ENCODE measurements around the gene TSFM.

TSFM gene

GRCh38 chr12:57745485-57745881, 37.1 kb upstream of the TSFM start:
- DNase-seq (ENCODE audit: low read depth in 3 of 3): no peak

- DNase-seq (ENCODE audit: low read depth in 3 of 3): no peak
These were observed 36.6 kb upstream of the TSFM start for GRCh38 chr12:57746025-57746424.

- DNase-seq (ENCODE audit: low read depth in 3 of 3): no peak
These were observed 33.5 kb upstream of the TSFM start for GRCh38 chr12:57749061-57749460.

GRCh38 chr12:57750561-57751431, 31.8 kb upstream of the TSFM start:
- no peak for DNase-seq (ENCODE audit: low read depth in 3 of 3)

- no peak for DNase-seq (ENCODE audit: low read depth in 3 of 3)
These were observed 31.2 kb upstream of the TSFM start for GRCh38 chr12:57751432-57751787.

GRCh38 chr12:57751788-57752667, 30.6 kb upstream of the TSFM start, which contains the start of gene CDK4:
CDK4 (minus strand) TSS chr12:57752310; CDS start chr12:57751717, 593 bp downstream.
- DNase-seq (ENCODE audit: low read depth in 3 of 3): peak; percentile 94 to 98 (median 96)

- no peak for DNase-seq (ENCODE audit: low read depth in 3 of 3)
These were observed 30.0 kb upstream of the TSFM start for GRCh38 chr12:57752668-57753000.

- DNase-seq (ENCODE audit: low read depth in 3 of 3): no peak
These were observed 28.7 kb upstream of the TSFM start for GRCh38 chr12:57753756-57754337.

GRCh38 chr12:57754411-57755193, 28.0 kb upstream of the TSFM start, which contains the start of gene MARCHF9:
MARCHF9 (plus strand) TSS chr12:57755103; CDS start chr12:57755529, 426 bp downstream.
- DNase-seq (ENCODE audit: low read depth in 3 of 3): peak; percentile 65 to 89 (median 76)

GRCh38 chr12:57755194-57755453, 27.5 kb upstream of the TSFM start:
- DNase-seq (ENCODE audit: low read depth in 3 of 3): no peak

GRCh38 chr12:57755454-57756372, 26.9 kb upstream of the TSFM start:
- DNase-seq (ENCODE audit: low read depth in 3 of 3): no peak

- DNase-seq (ENCODE audit: low read depth in 3 of 3): peak in 1 of 3 donors; percentile 63
These were observed 25.9 kb upstream of the TSFM start for GRCh38 chr12:57756406-57757341.

- DNase-seq (ENCODE audit: low read depth in 3 of 3): no peak
These were observed 24.8 kb upstream of the TSFM start for GRCh38 chr12:57757771-57758170.

- DNase-seq (ENCODE audit: low read depth in 3 of 3): no peak
These were observed 23.8 kb upstream of the TSFM start for GRCh38 chr12:57758552-57759359.

- no peak for DNase-seq (ENCODE audit: low read depth in 3 of 3)
These were observed 23.1 kb upstream of the TSFM start for GRCh38 chr12:57759360-57759980.

- DNase-seq (ENCODE audit: low read depth in 3 of 3): no peak
These were observed 22.1 kb upstream of the TSFM start for GRCh38 chr12:57760347-57760982.

- DNase-seq (ENCODE audit: low read depth in 3 of 3): no peak
These were observed 21.1 kb upstream of the TSFM start for GRCh38 chr12:57761391-57761998.
